Naive B cell (primary cell): Measurements from ENCODE around the gene PKDCC. TPM values are rescaled to one million over a fixed set of nuclear protein-coding genes. Genes with fewer than 3 reads are reported as not detected.
"Not testable (repeated sequence)": the region's sequence is repeated elsewhere in the genome, so short reads cannot be mapped to it uniquely, and the experiment has no call there.

ENCODE experiments used
- ATAC-seq, 2 donors: fragments of 150-1000 bp; cut with Tn5 transposase; 2 replicates each; pipeline ENCODE4 v1.10.0; 2021; ENCODE audit warnings: low read depth in 2 of 2, mild to moderate bottlenecking in 2 of 2, moderate library complexity in 2 of 2
- DNase-seq: peaks from one replicate; pipeline ENCODE4 v3.0.0; 2022
- H3K27ac Mint-ChIP-seq, 6 donors: one replicate each; pipeline ENCODE4 v1.8.0; 2020 to 2022; ENCODE audit warnings: mild to moderate bottlenecking in 6 of 6, mixed read lengths in 6 of 6, moderate library complexity in 5 of 6, inconsistent platforms in 2 of 6
- H3K27me3 Mint-ChIP-seq, 3 donors: one replicate each; pipeline ENCODE4 v1.8.0; 2021 to 2022; ENCODE audit warnings: mixed read lengths in 3 of 3, mild to moderate bottlenecking in 1 of 3
- H3K36me3 Mint-ChIP-seq, 2 donors: one replicate each; pipeline ENCODE4 v1.8.0; 2020 to 2022; ENCODE audit warnings: mixed read lengths in 2 of 2, inconsistent platforms in 1 of 2, mild to moderate bottlenecking in 1 of 2
- H3K4me1 Mint-ChIP-seq, 3 donors: one replicate each; pipeline ENCODE4 v1.8.0; 2020 to 2022; ENCODE audit warnings: mixed read lengths in 3 of 3, inconsistent platforms in 1 of 3, mild to moderate bottlenecking in 1 of 3, moderate library complexity in 1 of 3
- H3K4me3 Mint-ChIP-seq, 8 donors: one replicate each; pipeline ENCODE4 v1.8.0; 2020 to 2022; ENCODE audit warnings: mild to moderate bottlenecking in 8 of 8, mixed read lengths in 8 of 8, moderate library complexity in 8 of 8, inconsistent platforms in 2 of 8
- H3K9me3 Mint-ChIP-seq, 7 donors: one replicate each; pipeline ENCODE4 v1.8.0; 2020 to 2022; ENCODE audit warnings: mixed read lengths in 7 of 7, mild to moderate bottlenecking in 5 of 7, inconsistent platforms in 2 of 7, moderate library complexity in 1 of 7
- polyA plus RNA-seq, 6 donors: library from polyadenylated mRNA; unstranded; fragments of 300-500 nt; fragmentation: Illumina TruSeq; gene quantifications; one replicate each; pipeline ENCODE4 v1.2.3, GENCODE V29; 2021; ENCODE audit warnings: low read depth in 6 of 6

Gene PKDCC
- polyA plus RNA-seq, 6 donors from 2014 or later: not detected

- not testable (repeated sequence) for H3K36me3 Mint-ChIP-seq, H3K9me3 Mint-ChIP-seq, H3K4me1 Mint-ChIP-seq, H3K4me3 Mint-ChIP-seq, H3K27ac Mint-ChIP-seq, ATAC-seq, DNase-seq
- peaks cover 0 to 17% (median 10%) of the 10 kb centered on the region in 3 donors for H3K27me3 Mint-ChIP-seq
These were observed 37.2 kb downstream of the PKDCC start for GRCh38 chr2:42085070-42085469.

GRCh38 chr2:42085706-42086487 lies 38.1 kb downstream of the PKDCC start:
- no peaks in the 10 kb centered on the region for H3K36me3 Mint-ChIP-seq
- H3K27ac Mint-ChIP-seq: no peak overlapping the region
- H3K4me3 Mint-ChIP-seq: no peak overlapping the region
- peak in 1 of 2 donors; percentile 6 for ATAC-seq
- H3K9me3 Mint-ChIP-seq: no peaks in the 10 kb centered on the region
- H3K27me3 Mint-ChIP-seq: peaks cover 0 to 21% (median 7%) of the 10 kb centered on the region in 3 donors
- peaks cover 6 to 8% (median 7%) of the 10 kb centered on the region in 3 donors for H3K4me1 Mint-ChIP-seq
- DNase-seq: no peak

- peak in 1 of 2 donors; percentile 51 for ATAC-seq
- Mint-ChIP-seq H3K4me3 (no peak overlapping the region), H3K36me3 (no peaks in the 10 kb centered on the region), H3K27me3 (peaks cover 0 to 21% (median 7%) of the 10 kb centered on the region in 3 donors), H3K9me3 (no peaks in the 10 kb centered on the region), H3K27ac (no peak overlapping the region), H3K4me1 (peaks cover 6 to 8% (median 7%) of the 10 kb centered on the region in 3 donors)
- DNase-seq: peak; percentile 47
These were observed 38.7 kb downstream of the PKDCC start for GRCh38 chr2:42086500-42086953.

GRCh38 chr2:42087137-42087856 lies 39.5 kb downstream of the PKDCC start:
- Mint-ChIP-seq H3K9me3 (no peaks in the 10 kb centered on the region), H3K4me3 (no peak overlapping the region), H3K4me1 (peaks cover 6 to 8% (median 7%) of the 10 kb centered on the region in 3 donors), H3K27ac (no peak overlapping the region), H3K27me3 (peaks cover 0 to 21% (median 7%) of the 10 kb centered on the region in 3 donors), H3K36me3 (no peaks in the 10 kb centered on the region)
- ATAC-seq (no peak), DNase-seq (no peak)

- no peak for DNase-seq
- peaks cover 4 to 8% (median 6%) of the 10 kb centered on the region in 3 donors for H3K4me1 Mint-ChIP-seq
- no peak overlapping the region for H3K4me3 Mint-ChIP-seq
- H3K27me3 Mint-ChIP-seq: peaks cover 0 to 21% (median 7%) of the 10 kb centered on the region in 3 donors
- H3K27ac Mint-ChIP-seq: no peak overlapping the region
- no peaks in the 10 kb centered on the region for H3K36me3 Mint-ChIP-seq
- no peak for ATAC-seq
- H3K9me3 Mint-ChIP-seq: no peaks in the 10 kb centered on the region
These were observed 40.0 kb downstream of the PKDCC start for GRCh38 chr2:42087857-42088195.

- peak overlapping the region in 1 of 6 donors; percentile 90 for H3K27ac Mint-ChIP-seq
- H3K9me3 Mint-ChIP-seq: no peaks in the 10 kb centered on the region
- peak; percentile 79 to 90 for ATAC-seq
- peak; percentile 56 for DNase-seq
- peaks cover 0 to 21% (median 7%) of the 10 kb centered on the region in 3 donors for H3K27me3 Mint-ChIP-seq
- no peak overlapping the region for H3K4me3 Mint-ChIP-seq
- peaks cover 4 to 8% (median 6%) of the 10 kb centered on the region in 3 donors for H3K4me1 Mint-ChIP-seq
- H3K36me3 Mint-ChIP-seq: no peaks in the 10 kb centered on the region
These were observed 41.6 kb downstream of the PKDCC start for GRCh38 chr2:42089340-42089925.

- no peak overlapping the region for H3K27ac Mint-ChIP-seq
These were observed 42.4 kb downstream of the PKDCC start for GRCh38 chr2:42090216-42090615.

GRCh38 chr2:42091671-42092070 lies 43.9 kb downstream of the PKDCC start:
- ATAC-seq: no peak

More at GRCh38 chr2:42090216-42090615, 42.4 kb downstream of the PKDCC start:
- no peak for DNase-seq
- Mint-ChIP-seq H3K36me3 (no peaks in the 10 kb centered on the region), H3K4me3 (no peak overlapping the region), H3K9me3 (no peaks in the 10 kb centered on the region), H3K27me3 (peaks cover 0 to 20% (median 7%) of the 10 kb centered on the region in 3 donors), H3K4me1 (peaks cover 4 to 8% (median 6%) of the 10 kb centered on the region in 3 donors)
- ATAC-seq: no peak

GRCh38 chr2:42092084-42092996 lies 44.5 kb downstream of the PKDCC start:
- Mint-ChIP-seq H3K36me3 (no peaks in the 10 kb centered on the region), H3K4me1 (peaks cover 11 to 16% (median 13%) of the 10 kb centered on the region in 3 donors), H3K4me3 (no peak overlapping the region), H3K27ac (peak overlapping the region in 1 of 6 donors; percentile 2), H3K9me3 (no peaks in the 10 kb centered on the region), H3K27me3 (peaks cover 0 to 11% (median 0%) of the 10 kb centered on the region in 3 donors)
- DNase-seq (no peak), ATAC-seq (no peak)

More at GRCh38 chr2:42091671-42092070, 43.9 kb downstream of the PKDCC start:
- no peaks in the 10 kb centered on the region for H3K9me3 Mint-ChIP-seq
- H3K4me3 Mint-ChIP-seq: no peak overlapping the region
- H3K27ac Mint-ChIP-seq: peak overlapping the region in 1 of 6 donors; percentile 2
- peaks cover 5 to 9% (median 8%) of the 10 kb centered on the region in 3 donors for H3K4me1 Mint-ChIP-seq
- no peak for DNase-seq
- H3K36me3 Mint-ChIP-seq: no peaks in the 10 kb centered on the region
- H3K27me3 Mint-ChIP-seq: peaks cover 0 to 11% (median 2%) of the 10 kb centered on the region in 3 donors

GRCh38 chr2:42094114-42094513 lies 46.3 kb downstream of the PKDCC start:
- peak overlapping the region in 1 of 6 donors; percentile 68 for H3K27ac Mint-ChIP-seq
- no peak overlapping the region for H3K4me3 Mint-ChIP-seq
- ATAC-seq (no peak), DNase-seq (no peak)
- peaks cover 0 to 11% (median 0%) of the 10 kb centered on the region in 3 donors for H3K27me3 Mint-ChIP-seq
- peaks cover 25 to 33% (median 31%) of the 10 kb centered on the region in 3 donors for H3K4me1 Mint-ChIP-seq
- no peaks in the 10 kb centered on the region for H3K36me3 Mint-ChIP-seq
- no peaks in the 10 kb centered on the region for H3K9me3 Mint-ChIP-seq

GRCh38 chr2:42095923-42096408 lies 48.1 kb downstream of the PKDCC start:
- peak in 1 of 2 donors; percentile 31 for ATAC-seq

GRCh38 chr2:42096869-42097591 lies 49.2 kb downstream of the PKDCC start:
- Mint-ChIP-seq H3K4me1 (peaks cover 48 to 57% (median 55%) of the 10 kb centered on the region in 3 donors), H3K27ac (peak overlapping the region in 4 of 6 donors; percentile 78 to 98 (median 95)), H3K9me3 (peaks cover 0 to 1% (median 0%) of the 10 kb centered on the region in 7 donors), H3K27me3 (no peaks in the 10 kb centered on the region), H3K36me3 (no peaks in the 10 kb centered on the region), H3K4me3 (peak overlapping the region in 7 of 8 donors; percentile 21 to 88 (median 72))
- DNase-seq: peak; percentile 41
- ATAC-seq: peak; percentile 7 to 18

More at GRCh38 chr2:42095923-42096408, 48.1 kb downstream of the PKDCC start:
- peak overlapping the region in 3 of 8 donors; percentile 7 to 31 (median 16) for H3K4me3 Mint-ChIP-seq
- no peak overlapping the region for H3K27ac Mint-ChIP-seq
- peaks cover 0 to 1% (median 0%) of the 10 kb centered on the region in 7 donors for H3K9me3 Mint-ChIP-seq
- no peaks in the 10 kb centered on the region for H3K36me3 Mint-ChIP-seq
- H3K4me1 Mint-ChIP-seq: peaks cover 42 to 52% (median 49%) of the 10 kb centered on the region in 3 donors
- peak; percentile 62 for DNase-seq
- H3K27me3 Mint-ChIP-seq: no peaks in the 10 kb centered on the region
